GM23338 (cell line): Measurements from ENCODE around the gene SMIM28. TPM values are rescaled to one million over a fixed set of nuclear protein-coding genes. Genes with fewer than 3 reads are reported as not detected.

Source experiments
- ATAC-seq: fragments of 200-7000 bp; cut with Tn5 transposase; 3 replicates; pipeline ENCODE4 v1.9.1; 2020
- DNase-seq: peaks from one replicate; pipeline ENCODE4 v3.0.0-alpha.2; 2015; ENCODE audit warnings: low spot score
- H2AFZ ChIP-seq: fragments of 200-600 bp; sonication (generic); 2 replicates; pipeline ENCODE4 v1.8.0; 2016; ENCODE audit warnings: antibody characterized with exemption, mild to moderate bottlenecking, moderate library complexity
- H3F3A ChIP-seq: fragments of 200-600 bp; sonication (generic); replicated peaks from 2 replicates; pipeline ENCODE4 v1.8.0; 2017; ENCODE audit warnings: antibody characterized with exemption, mixed run types, low read depth
- H3K27ac ChIP-seq: fragments of 200-600 bp; sonication (generic); 2 replicates; pipeline ENCODE4 v1.6.1; 2016; ENCODE audit warnings: low read depth
- H3K27me3 ChIP-seq: fragments of 200-600 bp; sonication (generic); 2 replicates; pipeline ENCODE4 v1.8.0; 2016; ENCODE audit warnings: mild to moderate bottlenecking, mixed run types, moderate library complexity; ENCODE audit not compliant: insufficient read depth
- H3K36me3 ChIP-seq: fragments of 200-600 bp; sonication (generic); 2 replicates; pipeline ENCODE4 v1.8.0; 2016; ENCODE audit warnings: mild to moderate bottlenecking; ENCODE audit not compliant: insufficient read depth
- H3K4me1 ChIP-seq: fragments of 200-600 bp; sonication (generic); 2 replicates; pipeline ENCODE4 v1.8.0; 2016; ENCODE audit warnings: mild to moderate bottlenecking, moderate library complexity; ENCODE audit not compliant: insufficient read depth
- H3K4me2 ChIP-seq: fragments of 200-600 bp; sonication (generic); 2 replicates; pipeline ENCODE4 v1.7.1; 2017; ENCODE audit warnings: mixed run types
- H3K4me3 ChIP-seq: fragments of 200-600 bp; sonication (generic); 2 replicates; pipeline ENCODE4 v1.6.1; 2016; ENCODE audit warnings: mixed run types
- H3K79me2 ChIP-seq: fragments of 200-600 bp; sonication (generic); replicated peaks from 2 replicates; pipeline ENCODE4 v1.8.0; 2017; ENCODE audit warnings: mild to moderate bottlenecking; ENCODE audit not compliant: insufficient read depth
- H3K9me2 ChIP-seq: fragments of 200-600 bp; sonication (generic); 2 replicates; pipeline ENCODE4 v1.8.0; 2017; ENCODE audit not compliant: insufficient read depth
- H4K20me1 ChIP-seq: fragments of 200-600 bp; sonication (generic); replicated peaks from 2 replicates; pipeline ENCODE4 v1.8.0; 2017; ENCODE audit warnings: mild to moderate bottlenecking; ENCODE audit not compliant: insufficient read depth
- H3K27ac Mint-ChIP-seq: 2 replicates; pipeline ENCODE4 v1.8.0; 2020; ENCODE audit warnings: inconsistent platforms, mild to moderate bottlenecking, moderate library complexity, mixed read lengths
- H3K27me3 Mint-ChIP-seq: 3 replicates; pipeline ENCODE4 v1.8.0; 2022; ENCODE audit warnings: low read depth, mild to moderate bottlenecking, moderate library complexity, mixed read lengths, inconsistent platforms; ENCODE audit not compliant: insufficient read depth, poor library complexity
- H3K36me3 Mint-ChIP-seq: 3 replicates; pipeline ENCODE4 v1.8.0; 2021; ENCODE audit warnings: low read depth, mild to moderate bottlenecking, inconsistent platforms, moderate library complexity, mixed read lengths
- H3K4me1 Mint-ChIP-seq: 3 replicates; pipeline ENCODE4 v1.8.0; 2020; ENCODE audit warnings: mild to moderate bottlenecking, inconsistent platforms, mixed read lengths
- H3K4me3 Mint-ChIP-seq: 3 replicates; pipeline ENCODE4 v1.8.0; 2021; ENCODE audit warnings: moderate library complexity, mild to moderate bottlenecking, inconsistent platforms, mixed read lengths
- H3K9me3 Mint-ChIP-seq: 3 replicates; pipeline ENCODE4 v1.8.0; 2020; ENCODE audit warnings: moderate library complexity, mild to moderate bottlenecking, inconsistent platforms, mixed read lengths
- CREB1 ChIP-seq: fragments of 250-450 bp; sonication (Bioruptor Pico); IDR thresholded peaks from 2 replicates; pipeline ENCODE4 v1.5.0; 2020; ENCODE audit warnings: low read depth, mild to moderate bottlenecking, moderate library complexity
- EZH2 ChIP-seq: fragments of 200-600 bp; sonication (generic); IDR thresholded peaks from one replicate; pipeline ENCODE4 v1.8.0; 2017; ENCODE audit warnings: antibody characterized with exemption, mild to moderate bottlenecking, low read depth; ENCODE audit not compliant: unreplicated experiment
- JUNB ChIP-seq: IDR thresholded peaks from one replicate; pipeline ENCODE4 v1.6.1; 2016; ENCODE audit warnings: antibody characterized with exemption; ENCODE audit not compliant: unreplicated experiment
- NANOG ChIP-seq: IDR thresholded peaks from 2 replicates; pipeline ENCODE4 v1.6.1; 2016; ENCODE audit warnings: antibody characterized with exemption, borderline replicate concordance
- ZNF114 ChIP-seq: fragments of 250-450 bp; sonication (Bioruptor Pico); IDR thresholded peaks from 2 replicates; pipeline ENCODE4 v1.5.0; 2020; ENCODE audit warnings: mild to moderate bottlenecking, moderate library complexity
- ZNF331 ChIP-seq: fragments of 250-450 bp; sonication (Bioruptor Pico); IDR thresholded peaks from 2 replicates; pipeline ENCODE4 v1.5.0; 2020; ENCODE audit warnings: low read depth, mild to moderate bottlenecking, moderate library complexity
- polyA plus RNA-seq: library from polyadenylated mRNA; unstranded; fragments of >200 nt; fragmentation: Nextera tagmentation; extraction: Ambion mirVana; gene quantifications from 2 replicates; pipeline ENCODE4 v1.2.1, GENCODE V29; 2016
- total RNA-seq: library from RNA; depleted of rRNA; stranded (reverse); fragments of >200 nt; shearing (Covaris generic); gene quantifications from 2 replicates; pipeline ENCODE4 v1.2.3, GENCODE V29; 2014
- TF ChIP-seq, protein P1 (sequence below): IDR thresholded peaks from one replicate; pipeline ENCODE4 v1.6.1; 2018; ENCODE audit warnings: antibody characterized with exemption; ENCODE audit not compliant: unreplicated experiment
- TF ChIP-seq, protein P2 (sequence below), 2 experiments: fragments of 200-600 bp in 1 of 2; sonication (generic) in 1 of 2; conservative IDR thresholded peaks; 2 replicates each; pipeline versions ENCODE4 v1.5.1 to v1.6.1; 2016 to 2017; ENCODE audit warnings: antibody characterized with exemption in 2 of 2, low read depth in 2 of 2, mild to moderate bottlenecking in 2 of 2, moderate library complexity in 1 of 2
- TF ChIP-seq, protein P3 (sequence below): IDR thresholded peaks from 2 replicates; pipeline ENCODE4 v1.6.1; 2016; ENCODE audit warnings: antibody characterized with exemption
- TF ChIP-seq, protein P4 (sequence below): fragments of 250-450 bp; sonication (Bioruptor Pico); IDR thresholded peaks from 2 replicates; pipeline ENCODE4 v1.5.0; 2020; ENCODE audit warnings: mild to moderate bottlenecking, moderate library complexity

The SMIM28 gene
- total and polyA plus RNA-seq, 2 experiments from 2014 or later, result not detected

DNA sequence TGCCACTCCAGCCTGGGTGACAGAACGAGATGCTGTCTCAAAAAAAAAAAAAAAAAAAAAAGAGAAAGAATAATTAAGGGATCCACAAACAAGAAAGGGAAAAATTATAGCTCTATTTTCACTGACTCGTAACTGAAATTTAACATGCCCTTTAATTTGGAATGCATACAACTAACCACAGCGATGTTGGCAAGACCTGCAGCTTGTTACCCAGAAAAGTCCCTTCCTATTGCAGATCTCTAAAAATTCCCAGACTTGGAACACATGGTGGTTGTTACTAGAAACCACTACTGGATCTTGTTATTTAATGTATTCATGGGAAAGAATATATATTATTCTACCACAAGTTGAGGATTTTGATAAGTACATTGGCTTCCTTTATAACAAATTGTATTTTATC, 27.8 kb upstream of the SMIM28 start:
- no peaks in the 10 kb centered on the region for H3K79me2 ChIP-seq
- no peak for TF ChIP-seq EZH2
- TF ChIP-seq, protein P1, sequence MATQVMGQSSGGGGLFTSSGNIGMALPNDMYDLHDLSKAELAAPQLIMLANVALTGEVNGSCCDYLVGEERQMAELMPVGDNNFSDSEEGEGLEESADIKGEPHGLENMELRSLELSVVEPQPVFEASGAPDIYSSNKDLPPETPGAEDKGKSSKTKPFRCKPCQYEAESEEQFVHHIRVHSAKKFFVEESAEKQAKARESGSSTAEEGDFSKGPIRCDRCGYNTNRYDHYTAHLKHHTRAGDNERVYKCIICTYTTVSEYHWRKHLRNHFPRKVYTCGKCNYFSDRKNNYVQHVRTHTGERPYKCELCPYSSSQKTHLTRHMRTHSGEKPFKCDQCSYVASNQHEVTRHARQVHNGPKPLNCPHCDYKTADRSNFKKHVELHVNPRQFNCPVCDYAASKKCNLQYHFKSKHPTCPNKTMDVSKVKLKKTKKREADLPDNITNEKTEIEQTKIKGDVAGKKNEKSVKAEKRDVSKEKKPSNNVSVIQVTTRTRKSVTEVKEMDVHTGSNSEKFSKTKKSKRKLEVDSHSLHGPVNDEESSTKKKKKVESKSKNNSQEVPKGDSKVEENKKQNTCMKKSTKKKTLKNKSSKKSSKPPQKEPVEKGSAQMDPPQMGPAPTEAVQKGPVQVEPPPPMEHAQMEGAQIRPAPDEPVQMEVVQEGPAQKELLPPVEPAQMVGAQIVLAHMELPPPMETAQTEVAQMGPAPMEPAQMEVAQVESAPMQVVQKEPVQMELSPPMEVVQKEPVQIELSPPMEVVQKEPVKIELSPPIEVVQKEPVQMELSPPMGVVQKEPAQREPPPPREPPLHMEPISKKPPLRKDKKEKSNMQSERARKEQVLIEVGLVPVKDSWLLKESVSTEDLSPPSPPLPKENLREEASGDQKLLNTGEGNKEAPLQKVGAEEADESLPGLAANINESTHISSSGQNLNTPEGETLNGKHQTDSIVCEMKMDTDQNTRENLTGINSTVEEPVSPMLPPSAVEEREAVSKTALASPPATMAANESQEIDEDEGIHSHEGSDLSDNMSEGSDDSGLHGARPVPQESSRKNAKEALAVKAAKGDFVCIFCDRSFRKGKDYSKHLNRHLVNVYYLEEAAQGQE, result no peak
- TF ChIP-seq CREB1, result no peak
- TF ChIP-seq ZNF331 (CRISPR knock-in tag), result no peak
- TF ChIP-seq JUNB, result no peak
- TF ChIP-seq, protein P2, sequence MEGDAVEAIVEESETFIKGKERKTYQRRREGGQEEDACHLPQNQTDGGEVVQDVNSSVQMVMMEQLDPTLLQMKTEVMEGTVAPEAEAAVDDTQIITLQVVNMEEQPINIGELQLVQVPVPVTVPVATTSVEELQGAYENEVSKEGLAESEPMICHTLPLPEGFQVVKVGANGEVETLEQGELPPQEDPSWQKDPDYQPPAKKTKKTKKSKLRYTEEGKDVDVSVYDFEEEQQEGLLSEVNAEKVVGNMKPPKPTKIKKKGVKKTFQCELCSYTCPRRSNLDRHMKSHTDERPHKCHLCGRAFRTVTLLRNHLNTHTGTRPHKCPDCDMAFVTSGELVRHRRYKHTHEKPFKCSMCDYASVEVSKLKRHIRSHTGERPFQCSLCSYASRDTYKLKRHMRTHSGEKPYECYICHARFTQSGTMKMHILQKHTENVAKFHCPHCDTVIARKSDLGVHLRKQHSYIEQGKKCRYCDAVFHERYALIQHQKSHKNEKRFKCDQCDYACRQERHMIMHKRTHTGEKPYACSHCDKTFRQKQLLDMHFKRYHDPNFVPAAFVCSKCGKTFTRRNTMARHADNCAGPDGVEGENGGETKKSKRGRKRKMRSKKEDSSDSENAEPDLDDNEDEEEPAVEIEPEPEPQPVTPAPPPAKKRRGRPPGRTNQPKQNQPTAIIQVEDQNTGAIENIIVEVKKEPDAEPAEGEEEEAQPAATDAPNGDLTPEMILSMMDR (conservative IDR thresholded peaks at IDR 0.05; ENCODE audit: low read depth in 2 of 2), result no peak
- TF ChIP-seq NANOG, result no peak
- TF ChIP-seq, protein P3, sequence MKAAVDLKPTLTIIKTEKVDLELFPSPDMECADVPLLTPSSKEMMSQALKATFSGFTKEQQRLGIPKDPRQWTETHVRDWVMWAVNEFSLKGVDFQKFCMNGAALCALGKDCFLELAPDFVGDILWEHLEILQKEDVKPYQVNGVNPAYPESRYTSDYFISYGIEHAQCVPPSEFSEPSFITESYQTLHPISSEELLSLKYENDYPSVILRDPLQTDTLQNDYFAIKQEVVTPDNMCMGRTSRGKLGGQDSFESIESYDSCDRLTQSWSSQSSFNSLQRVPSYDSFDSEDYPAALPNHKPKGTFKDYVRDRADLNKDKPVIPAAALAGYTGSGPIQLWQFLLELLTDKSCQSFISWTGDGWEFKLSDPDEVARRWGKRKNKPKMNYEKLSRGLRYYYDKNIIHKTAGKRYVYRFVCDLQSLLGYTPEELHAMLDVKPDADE, result no peak
- TF ChIP-seq ZNF114 (CRISPR knock-in tag), result no peak
- DNase-seq (no peak), ATAC-seq (no peak)
- no peak overlapping the region for H3K27ac ChIP-seq
- H4K20me1 ChIP-seq, result no peaks in the 10 kb centered on the region
- H3K9me3 Mint-ChIP-seq, result no peaks in the 10 kb centered on the region
- no peaks in the 10 kb centered on the region for H3K27me3 Mint-ChIP-seq
- H3K4me3 Mint-ChIP-seq, result no peak overlapping the region
- H3K27ac Mint-ChIP-seq, result no peak overlapping the region
- H2AFZ ChIP-seq, result no peak overlapping the region
- peaks cover 23% of the 10 kb centered on the region for H3K4me1 ChIP-seq
- H3K36me3 ChIP-seq, result no peaks in the 10 kb centered on the region
- peaks cover 37% of the 10 kb centered on the region for H3K4me1 Mint-ChIP-seq
- H3K36me3 Mint-ChIP-seq, result no peaks in the 10 kb centered on the region
- no peak overlapping the region for H3K4me2 ChIP-seq
- no peaks in the 10 kb centered on the region for H3K9me2 ChIP-seq
- H3K4me3 ChIP-seq, result no peak overlapping the region
- no peaks in the 10 kb centered on the region for H3K27me3 ChIP-seq
- no peaks in the 10 kb centered on the region for H3F3A ChIP-seq

DNA sequence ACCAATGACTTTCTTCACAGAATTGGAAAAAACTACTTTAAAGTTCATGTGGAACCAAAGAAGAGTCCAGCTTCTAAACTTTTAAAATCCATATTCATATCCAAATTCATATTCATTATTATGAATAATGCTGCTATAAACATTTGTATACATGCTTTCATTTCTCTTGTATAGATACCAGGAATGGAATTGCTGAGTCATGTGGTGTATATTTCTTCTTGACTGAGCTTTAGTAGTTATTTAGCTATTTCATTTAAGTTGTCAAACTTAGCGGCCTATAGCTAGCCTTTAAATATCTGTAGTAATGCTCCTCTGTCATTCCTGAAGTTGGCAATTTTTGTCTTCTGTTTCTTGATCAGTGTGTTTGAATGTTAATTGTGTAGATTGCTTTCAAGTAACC, 19.8 kb upstream of the SMIM28 start:
- Histone ChIP-seq H3K4me1 (no peaks in the 10 kb centered on the region), H3K9me2 (no peaks in the 10 kb centered on the region), H3K27ac (no peak overlapping the region), H3K27me3 (no peaks in the 10 kb centered on the region), H3K79me2 (no peaks in the 10 kb centered on the region), H3K36me3 (no peaks in the 10 kb centered on the region), H3F3A (no peaks in the 10 kb centered on the region), H4K20me1 (no peaks in the 10 kb centered on the region), H3K4me3 (no peak overlapping the region), H3K4me2 (no peak overlapping the region), H2AFZ (no peak overlapping the region)
- Mint-ChIP-seq H3K9me3 (no peaks in the 10 kb centered on the region), H3K27me3 (peaks cover 1% of the 10 kb centered on the region), H3K4me1 (no peaks in the 10 kb centered on the region), H3K36me3 (peaks cover 3% of the 10 kb centered on the region; the same call in 1 of the 3 replicates), H3K4me3 (no peak overlapping the region), H3K27ac (no peak overlapping the region)
- no peak for ATAC-seq
- no peak for DNase-seq
- TF ChIP-seq, protein P4, sequence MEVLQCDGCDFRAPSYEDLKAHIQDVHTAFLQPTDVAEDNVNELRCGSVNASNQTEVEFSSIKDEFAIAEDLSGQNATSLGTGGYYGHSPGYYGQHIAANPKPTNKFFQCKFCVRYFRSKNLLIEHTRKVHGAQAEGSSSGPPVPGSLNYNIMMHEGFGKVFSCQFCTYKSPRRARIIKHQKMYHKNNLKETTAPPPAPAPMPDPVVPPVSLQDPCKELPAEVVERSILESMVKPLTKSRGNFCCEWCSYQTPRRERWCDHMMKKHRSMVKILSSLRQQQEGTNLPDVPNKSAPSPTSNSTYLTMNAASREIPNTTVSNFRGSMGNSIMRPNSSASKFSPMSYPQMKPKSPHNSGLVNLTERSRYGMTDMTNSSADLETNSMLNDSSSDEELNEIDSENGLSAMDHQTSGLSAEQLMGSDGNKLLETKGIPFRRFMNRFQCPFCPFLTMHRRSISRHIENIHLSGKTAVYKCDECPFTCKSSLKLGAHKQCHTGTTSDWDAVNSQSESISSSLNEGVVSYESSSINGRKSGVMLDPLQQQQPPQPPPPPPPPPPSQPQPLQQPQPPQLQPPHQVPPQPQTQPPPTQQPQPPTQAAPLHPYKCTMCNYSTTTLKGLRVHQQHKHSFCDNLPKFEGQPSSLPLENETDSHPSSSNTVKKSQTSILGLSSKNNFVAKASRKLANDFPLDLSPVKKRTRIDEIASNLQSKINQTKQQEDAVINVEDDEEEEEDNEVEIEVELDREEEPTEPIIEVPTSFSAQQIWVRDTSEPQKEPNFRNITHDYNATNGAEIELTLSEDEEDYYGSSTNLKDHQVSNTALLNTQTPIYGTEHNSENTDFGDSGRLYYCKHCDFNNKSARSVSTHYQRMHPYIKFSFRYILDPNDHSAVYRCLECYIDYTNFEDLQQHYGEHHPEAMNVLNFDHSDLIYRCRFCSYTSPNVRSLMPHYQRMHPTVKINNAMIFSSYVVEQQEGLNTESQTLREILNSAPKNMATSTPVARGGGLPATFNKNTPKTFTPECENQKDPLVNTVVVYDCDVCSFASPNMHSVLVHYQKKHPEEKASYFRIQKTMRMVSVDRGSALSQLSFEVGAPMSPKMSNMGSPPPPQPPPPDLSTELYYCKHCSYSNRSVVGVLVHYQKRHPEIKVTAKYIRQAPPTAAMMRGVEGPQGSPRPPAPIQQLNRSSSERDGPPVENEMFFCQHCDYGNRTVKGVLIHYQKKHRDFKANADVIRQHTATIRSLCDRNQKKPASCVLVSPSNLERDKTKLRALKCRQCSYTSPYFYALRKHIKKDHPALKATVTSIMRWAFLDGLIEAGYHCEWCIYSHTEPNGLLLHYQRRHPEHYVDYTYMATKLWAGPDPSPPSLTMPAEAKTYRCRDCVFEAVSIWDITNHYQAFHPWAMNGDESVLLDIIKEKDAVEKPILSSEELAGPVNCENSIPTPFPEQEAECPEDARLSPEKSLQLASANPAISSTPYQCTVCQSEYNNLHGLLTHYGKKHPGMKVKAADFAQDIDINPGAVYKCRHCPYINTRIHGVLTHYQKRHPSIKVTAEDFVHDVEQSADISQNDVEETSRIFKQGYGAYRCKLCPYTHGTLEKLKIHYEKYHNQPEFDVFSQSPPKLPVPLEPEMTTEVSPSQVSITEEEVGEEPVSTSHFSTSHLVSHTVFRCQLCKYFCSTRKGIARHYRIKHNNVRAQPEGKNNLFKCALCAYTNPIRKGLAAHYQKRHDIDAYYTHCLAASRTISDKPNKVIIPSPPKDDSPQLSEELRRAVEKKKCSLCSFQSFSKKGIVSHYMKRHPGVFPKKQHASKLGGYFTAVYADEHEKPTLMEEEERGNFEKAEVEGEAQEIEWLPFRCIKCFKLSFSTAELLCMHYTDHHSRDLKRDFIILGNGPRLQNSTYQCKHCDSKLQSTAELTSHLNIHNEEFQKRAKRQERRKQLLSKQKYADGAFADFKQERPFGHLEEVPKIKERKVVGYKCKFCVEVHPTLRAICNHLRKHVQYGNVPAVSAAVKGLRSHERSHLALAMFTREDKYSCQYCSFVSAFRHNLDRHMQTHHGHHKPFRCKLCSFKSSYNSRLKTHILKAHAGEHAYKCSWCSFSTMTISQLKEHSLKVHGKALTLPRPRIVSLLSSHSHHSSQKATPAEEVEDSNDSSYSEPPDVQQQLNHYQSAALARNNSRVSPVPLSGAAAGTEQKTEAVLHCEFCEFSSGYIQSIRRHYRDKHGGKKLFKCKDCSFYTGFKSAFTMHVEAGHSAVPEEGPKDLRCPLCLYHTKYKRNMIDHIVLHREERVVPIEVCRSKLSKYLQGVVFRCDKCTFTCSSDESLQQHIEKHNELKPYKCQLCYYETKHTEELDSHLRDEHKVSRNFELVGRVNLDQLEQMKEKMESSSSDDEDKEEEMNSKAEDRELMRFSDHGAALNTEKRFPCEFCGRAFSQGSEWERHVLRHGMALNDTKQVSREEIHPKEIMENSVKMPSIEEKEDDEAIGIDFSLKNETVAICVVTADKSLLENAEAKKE (CRISPR knock-in tag), result no peak
- TF ChIP-seq JUNB, result no peak
